C4-2B (cell line): ENCODE measurements around the gene DRC3.

Experiments used
- ZFX ChIP-seq: fragments of 450-650 bp; IDR thresholded peaks from 2 replicates; pipeline ENCODE4 v1.6.1; 2017
- TF ChIP-seq, protein P1 (sequence below): fragments of 450-650 bp; conservative IDR thresholded peaks from 2 replicates; pipeline ENCODE4 v1.5.1; 2017; ENCODE audit warnings: mild to moderate bottlenecking

GRCh38 chr17:18011286-18011685 lies 38.6 kb downstream of the DRC3 start:
- TF ChIP-seq, protein P1, sequence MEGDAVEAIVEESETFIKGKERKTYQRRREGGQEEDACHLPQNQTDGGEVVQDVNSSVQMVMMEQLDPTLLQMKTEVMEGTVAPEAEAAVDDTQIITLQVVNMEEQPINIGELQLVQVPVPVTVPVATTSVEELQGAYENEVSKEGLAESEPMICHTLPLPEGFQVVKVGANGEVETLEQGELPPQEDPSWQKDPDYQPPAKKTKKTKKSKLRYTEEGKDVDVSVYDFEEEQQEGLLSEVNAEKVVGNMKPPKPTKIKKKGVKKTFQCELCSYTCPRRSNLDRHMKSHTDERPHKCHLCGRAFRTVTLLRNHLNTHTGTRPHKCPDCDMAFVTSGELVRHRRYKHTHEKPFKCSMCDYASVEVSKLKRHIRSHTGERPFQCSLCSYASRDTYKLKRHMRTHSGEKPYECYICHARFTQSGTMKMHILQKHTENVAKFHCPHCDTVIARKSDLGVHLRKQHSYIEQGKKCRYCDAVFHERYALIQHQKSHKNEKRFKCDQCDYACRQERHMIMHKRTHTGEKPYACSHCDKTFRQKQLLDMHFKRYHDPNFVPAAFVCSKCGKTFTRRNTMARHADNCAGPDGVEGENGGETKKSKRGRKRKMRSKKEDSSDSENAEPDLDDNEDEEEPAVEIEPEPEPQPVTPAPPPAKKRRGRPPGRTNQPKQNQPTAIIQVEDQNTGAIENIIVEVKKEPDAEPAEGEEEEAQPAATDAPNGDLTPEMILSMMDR: no peak
- no peak for TF ChIP-seq ZFX
